Measurements from ENCODE around the gene STPG1. TPM values are rescaled to one million over a fixed set of nuclear protein-coding genes. Genes with fewer than 3 reads are reported as not detected.

STPG1 gene
- total RNA-seq, 1 donor from 2014 or later, result 10.0 TPM

DNA sequence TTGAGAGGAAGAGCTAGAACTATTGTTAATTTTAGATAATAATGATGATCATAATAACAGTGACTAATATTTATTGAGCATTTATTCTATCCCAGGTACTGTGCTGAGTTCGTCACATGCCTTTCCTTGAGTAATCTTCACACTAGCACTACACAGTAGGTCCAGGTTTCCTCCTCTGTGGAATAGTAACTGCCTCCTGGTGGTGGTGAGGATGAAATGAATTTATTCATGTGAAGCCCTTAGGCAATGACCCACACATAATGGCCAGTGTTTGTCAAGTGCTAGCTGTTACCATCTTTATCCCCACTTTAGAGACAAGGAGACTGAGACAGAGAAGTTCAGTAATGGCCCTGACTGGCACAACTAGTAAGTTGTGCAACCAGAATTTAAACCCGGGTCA, 7.9 kb upstream of the STPG1 start:
- Mint-ChIP-seq H3K27me3 (ENCODE audit: unreplicated experiment) (no peaks in the 10 kb centered on the region), H3K27ac (ENCODE audit: unreplicated experiment) (no peak overlapping the region), H3K36me3 (ENCODE audit: low read depth, unreplicated experiment) (peaks cover 5% of the 10 kb centered on the region), H3K4me3 (ENCODE audit: unreplicated experiment) (no peak overlapping the region), H3K4me1 (ENCODE audit: unreplicated experiment) (peaks cover 2% of the 10 kb centered on the region), H3K9me3 (ENCODE audit: unreplicated experiment) (no peaks in the 10 kb centered on the region)
- TF ChIP-seq, protein P1, sequence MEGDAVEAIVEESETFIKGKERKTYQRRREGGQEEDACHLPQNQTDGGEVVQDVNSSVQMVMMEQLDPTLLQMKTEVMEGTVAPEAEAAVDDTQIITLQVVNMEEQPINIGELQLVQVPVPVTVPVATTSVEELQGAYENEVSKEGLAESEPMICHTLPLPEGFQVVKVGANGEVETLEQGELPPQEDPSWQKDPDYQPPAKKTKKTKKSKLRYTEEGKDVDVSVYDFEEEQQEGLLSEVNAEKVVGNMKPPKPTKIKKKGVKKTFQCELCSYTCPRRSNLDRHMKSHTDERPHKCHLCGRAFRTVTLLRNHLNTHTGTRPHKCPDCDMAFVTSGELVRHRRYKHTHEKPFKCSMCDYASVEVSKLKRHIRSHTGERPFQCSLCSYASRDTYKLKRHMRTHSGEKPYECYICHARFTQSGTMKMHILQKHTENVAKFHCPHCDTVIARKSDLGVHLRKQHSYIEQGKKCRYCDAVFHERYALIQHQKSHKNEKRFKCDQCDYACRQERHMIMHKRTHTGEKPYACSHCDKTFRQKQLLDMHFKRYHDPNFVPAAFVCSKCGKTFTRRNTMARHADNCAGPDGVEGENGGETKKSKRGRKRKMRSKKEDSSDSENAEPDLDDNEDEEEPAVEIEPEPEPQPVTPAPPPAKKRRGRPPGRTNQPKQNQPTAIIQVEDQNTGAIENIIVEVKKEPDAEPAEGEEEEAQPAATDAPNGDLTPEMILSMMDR (IDR thresholded peaks at IDR 0.05; ENCODE audit: unreplicated experiment), result peak; percentile 23
- no peak for DNase-seq (ENCODE audit: low spot score)

DNA sequence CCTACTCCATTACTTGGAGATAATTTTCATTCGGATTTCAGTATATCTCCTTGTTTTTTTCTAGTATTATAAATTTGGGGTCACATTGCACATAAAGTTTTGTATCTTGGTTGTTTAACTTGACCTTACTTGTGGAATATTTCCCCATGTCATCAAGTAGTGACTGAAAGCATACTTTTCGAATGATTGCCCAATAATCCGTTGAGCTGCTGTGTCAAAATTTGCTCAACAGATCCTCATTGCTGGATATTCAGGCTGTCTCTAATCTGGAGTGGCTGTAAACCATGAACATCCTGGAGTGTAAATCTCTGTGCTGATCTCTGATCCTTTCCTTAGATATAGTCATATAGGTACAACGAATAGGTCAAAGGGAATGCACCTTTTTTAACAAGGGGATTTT, 7.0 kb upstream of the STPG1 start:
- Mint-ChIP-seq H3K4me3 (ENCODE audit: unreplicated experiment) (no peak overlapping the region), H3K9me3 (ENCODE audit: unreplicated experiment) (no peaks in the 10 kb centered on the region), H3K36me3 (ENCODE audit: low read depth, unreplicated experiment) (peaks cover 5% of the 10 kb centered on the region), H3K4me1 (ENCODE audit: unreplicated experiment) (peaks cover 10% of the 10 kb centered on the region), H3K27me3 (ENCODE audit: unreplicated experiment) (no peaks in the 10 kb centered on the region), H3K27ac (ENCODE audit: unreplicated experiment) (no peak overlapping the region)
- TF ChIP-seq, protein P1 (IDR thresholded peaks at IDR 0.05; ENCODE audit: unreplicated experiment), result no peak
- no peak for DNase-seq (ENCODE audit: low spot score)

DNA sequence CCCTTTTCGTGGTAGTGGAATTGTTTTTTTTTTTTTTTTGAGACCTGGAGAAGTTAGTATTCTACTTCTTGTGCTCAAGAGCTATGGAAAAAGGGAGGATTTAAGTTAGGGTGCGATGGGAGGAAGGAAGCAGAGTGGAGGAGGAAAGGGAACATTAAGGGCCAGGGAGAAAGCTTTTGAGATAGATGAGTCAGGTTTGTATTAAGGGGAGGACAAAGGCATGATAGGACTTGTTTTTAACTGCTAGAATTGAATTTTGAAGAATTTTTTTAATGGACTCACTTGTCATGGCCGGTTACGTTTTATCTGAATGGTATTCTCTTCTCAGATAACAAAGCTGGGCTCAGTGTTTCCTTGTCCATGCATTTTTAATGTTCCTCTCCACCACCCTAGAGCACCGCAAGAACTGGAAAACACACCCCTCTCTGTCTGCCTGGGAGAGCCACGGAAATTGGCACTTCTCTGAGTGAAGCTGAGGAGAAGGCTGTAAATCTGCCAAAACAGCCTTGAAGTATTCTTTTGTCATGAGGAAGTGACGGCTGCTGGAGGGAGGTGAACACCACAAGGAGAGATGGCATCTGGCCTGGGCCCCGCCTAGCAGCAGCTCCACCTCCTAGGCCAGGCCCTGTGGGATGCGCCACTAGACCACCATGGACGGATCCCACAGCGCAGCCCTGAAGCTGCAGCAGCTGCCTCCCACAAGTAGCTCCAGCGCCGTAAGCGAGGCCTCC, 5.5 kb upstream of the STPG1 start:
- TF ChIP-seq, protein P1 (IDR thresholded peaks at IDR 0.05; ENCODE audit: unreplicated experiment), result no peak
- H3K36me3 Mint-ChIP-seq (ENCODE audit: low read depth, unreplicated experiment), result peaks cover 4% of the 10 kb centered on the region
- DNase-seq (ENCODE audit: low spot score), result no peak
- H3K27me3 Mint-ChIP-seq (ENCODE audit: unreplicated experiment), result peaks cover 3% of the 10 kb centered on the region
- H3K4me1 Mint-ChIP-seq (ENCODE audit: unreplicated experiment), result peaks cover 13% of the 10 kb centered on the region
- no peak overlapping the region for H3K4me3 Mint-ChIP-seq (ENCODE audit: unreplicated experiment)
- H3K27ac Mint-ChIP-seq (ENCODE audit: unreplicated experiment), result no peak overlapping the region
- H3K9me3 Mint-ChIP-seq (ENCODE audit: unreplicated experiment), result no peaks in the 10 kb centered on the region

DNA sequence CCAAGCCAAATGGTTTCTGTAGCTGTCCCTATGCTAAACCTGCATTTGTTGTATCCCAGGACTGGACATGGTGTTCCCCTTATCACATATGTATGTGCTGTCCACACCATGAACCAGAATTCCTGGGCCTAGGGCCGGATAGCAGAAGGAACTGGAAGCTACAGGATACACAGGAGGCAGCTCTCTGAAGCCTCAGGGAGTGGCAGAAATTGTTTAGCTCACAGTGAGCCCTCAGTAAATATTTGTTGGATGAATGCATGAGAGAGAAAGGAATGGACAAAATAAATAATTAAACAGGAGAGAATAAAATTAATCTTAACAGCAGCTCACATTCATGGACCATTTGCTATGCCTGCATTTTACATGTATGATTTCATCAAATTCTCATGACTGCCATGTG, 4.1 kb upstream of the STPG1 start:
- Mint-ChIP-seq H3K9me3 (ENCODE audit: unreplicated experiment) (no peaks in the 10 kb centered on the region), H3K36me3 (ENCODE audit: low read depth, unreplicated experiment) (no peaks in the 10 kb centered on the region), H3K4me1 (ENCODE audit: unreplicated experiment) (peaks cover 13% of the 10 kb centered on the region), H3K4me3 (ENCODE audit: unreplicated experiment) (no peak overlapping the region), H3K27ac (ENCODE audit: unreplicated experiment) (no peak overlapping the region), H3K27me3 (ENCODE audit: unreplicated experiment) (peaks cover 3% of the 10 kb centered on the region)
- DNase-seq (ENCODE audit: low spot score), result no peak
- TF ChIP-seq, protein P1 (IDR thresholded peaks at IDR 0.05; ENCODE audit: unreplicated experiment), result no peak

DNA sequence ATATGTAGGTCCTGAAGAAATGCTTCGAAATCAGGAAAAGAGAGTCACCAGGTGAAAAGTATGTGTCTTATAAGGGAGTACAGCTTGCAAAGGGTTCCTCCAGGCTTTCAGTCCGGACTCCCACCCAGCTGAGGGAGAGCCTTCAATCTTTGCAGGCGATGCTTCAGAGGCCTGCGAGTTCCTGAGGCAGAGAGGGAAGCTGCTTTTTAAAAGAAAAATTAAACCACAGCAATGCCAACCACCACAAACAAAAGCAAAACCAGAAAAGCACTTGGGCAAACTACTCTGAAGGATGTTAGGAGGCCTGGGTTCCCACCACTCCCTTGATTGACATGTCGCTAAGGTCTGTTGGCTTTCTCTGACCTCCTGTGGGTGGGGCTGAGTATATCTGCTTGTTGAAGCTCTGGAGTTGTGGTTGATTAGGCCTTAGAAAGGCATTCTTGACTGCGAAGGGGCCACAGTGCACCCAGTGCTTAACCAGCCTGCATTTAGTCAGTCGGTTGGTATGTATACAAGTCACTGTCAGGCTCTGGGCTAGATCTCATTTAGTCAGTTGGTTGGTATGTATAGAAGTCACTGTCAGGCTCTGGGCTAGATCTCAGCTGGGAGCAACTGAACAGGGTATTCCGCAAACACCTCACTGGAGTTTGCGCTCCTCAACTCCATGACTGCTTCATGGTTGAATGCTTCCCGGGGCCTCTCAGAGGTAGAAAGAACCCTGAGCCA, 3.2 kb upstream of the STPG1 start:
- Mint-ChIP-seq H3K27ac (ENCODE audit: unreplicated experiment) (no peak overlapping the region), H3K9me3 (ENCODE audit: unreplicated experiment) (no peaks in the 10 kb centered on the region), H3K27me3 (ENCODE audit: unreplicated experiment) (peaks cover 5% of the 10 kb centered on the region), H3K4me3 (ENCODE audit: unreplicated experiment) (peak overlapping the region; percentile 97), H3K4me1 (ENCODE audit: unreplicated experiment) (peaks cover 13% of the 10 kb centered on the region), H3K36me3 (ENCODE audit: low read depth, unreplicated experiment) (no peaks in the 10 kb centered on the region)
- no peak for DNase-seq (ENCODE audit: low spot score)
- TF ChIP-seq, protein P1 (IDR thresholded peaks at IDR 0.05; ENCODE audit: unreplicated experiment), result no peak

Data from endothelial cell (in vitro differentiated cells).